Spleen (tissue), 11 donors: ENCODE data around the gene OR51E2. TPM values are rescaled to one million over a fixed set of nuclear protein-coding genes. Genes with fewer than 3 reads are reported as not detected.

Source experiments
- DNase-seq: peaks from one replicate; pipeline ENCODE4 v3.0.0-alpha.2; 2020
- H3K27ac ChIP-seq, 8 donors: fragments of 200-600 bp; sonication (generic) in 7 of 8; 1 replicate in 4 of 8; 2 replicates in 4 of 8; pipeline versions ENCODE4 v1.5.0 to v1.8.0; 2016 to 2021; ENCODE audit warnings: inconsistent platforms in 4 of 8, mild to moderate bottlenecking in 4 of 8, moderate library complexity in 1 of 8
- H3K27me3 ChIP-seq, 7 donors: fragments of 200-600 bp; sonication (generic) in 6 of 7; replicated peaks in 1 of 7; 1 replicate in 4 of 7; 2 replicates in 3 of 7; pipeline versions ENCODE4 v1.5.0 to v1.8.0; 2016 to 2021; ENCODE audit warnings: inconsistent platforms in 3 of 7, mild to moderate bottlenecking in 1 of 7
- H3K36me3 ChIP-seq, 6 donors: fragments of 200-600 bp; sonication (generic) in 5 of 6; 1 replicate in 4 of 6; 2 replicates in 2 of 6; pipeline versions ENCODE4 v1.5.0 to v1.8.0; 2016 to 2021; ENCODE audit warnings: inconsistent platforms in 2 of 6
- H3K4me1 ChIP-seq, 6 donors: fragments of 200-600 bp; sonication (generic) in 5 of 6; 1 replicate in 3 of 6; 2 replicates in 3 of 6; pipeline versions ENCODE4 v1.5.0 to v1.8.0; 2016 to 2021; ENCODE audit warnings: inconsistent platforms in 3 of 6
- H3K4me3 ChIP-seq, 8 donors: fragments of 200-600 bp; sonication (generic) in 7 of 8; 1 replicate in 4 of 8; 2 replicates in 4 of 8; pipeline versions ENCODE4 v1.5.0 to v1.8.0; 2016 to 2021; ENCODE audit warnings: inconsistent platforms in 4 of 8, mild to moderate bottlenecking in 4 of 8, moderate library complexity in 2 of 8
- H3K9me3 ChIP-seq, 8 donors: fragments of 200-600 bp; sonication (generic) in 7 of 8; 1 replicate in 4 of 8; 2 replicates in 4 of 8; pipeline versions ENCODE4 v1.5.0 to v1.8.0; 2016 to 2021; ENCODE audit warnings: inconsistent platforms in 4 of 8
- CTCF ChIP-seq, 11 experiments: fragments of 200-600 bp in 7 of 11; fragments of 450-650 bp in 4 of 11; sonication (generic) in 4 of 11; IDR thresholded peaks in 8 of 11; conservative IDR thresholded peaks in 3 of 11; 1 replicate in 7 of 11; 2 replicates in 4 of 11; pipeline versions ENCODE4 v1.4.0 to v1.8.0; 2016 to 2021; ENCODE audit warnings: antibody characterized with exemption in 11 of 11, inconsistent platforms in 4 of 11, mild to moderate bottlenecking in 1 of 11
- POLR2A ChIP-seq, 3 donors: fragments of 450-650 bp; IDR thresholded peaks; one replicate each; pipeline ENCODE4 v1.5.1; 2017; ENCODE audit warnings: antibody characterized with exemption in 3 of 3, mild to moderate bottlenecking in 1 of 3
- POLR2AphosphoS5 ChIP-seq, 3 donors: sonication (generic); formaldehyde crosslinking; IDR thresholded peaks; one replicate each; pipeline ENCODE4 v1.5.1; 2017; ENCODE audit warnings: antibody characterized with exemption in 3 of 3
- WGBS, 5 donors: extraction: QIAGEN DNeasy Blood & Tissue Kit in 3 of 5; methylation state at CpG; one replicate each; pipeline versions ENCODE4 v1.1.5 to v1.1.7; 2013 to 2018; 5-methylcytosine and 5-hydroxymethylcytosine counted together
- intact Hi-C: fragments of 100-400 bp; cut with DNase I; formaldehyde crosslinking; loops from one replicate; pipeline ENCODE4 v1.15.0; 2023; ENCODE audit warnings: low total_unique reads
- polyA plus RNA-seq, 3 donors: library from polyadenylated mRNA; stranded (reverse); fragments of 200-250 nt; gene quantifications; one replicate each; pipeline ENCODE4 v1.2.1, GENCODE V29; 2013
- total RNA-seq, 7 donors: library from RNA; depleted of rRNA in 3 of 7; stranded (reverse); fragments of >200 nt in 3 of 7; fragmentation: NEBNext Ultra II Directional in 4 of 7; extraction: Animal tissue kit (Norgen Biotek cat#: 25700) in 4 of 7; gene quantifications; one replicate each; pipeline versions ENCODE4 v1.1.0 to v1.2.1, GENCODE V29; 2016 to 2021
- donor health status: healthy with polysubstance abuse.
- donor health status: DM: no; HTN: no; CAD: no; lungs with moderate emphysema.
- donor health status: DM: no; HTN: no; CAD: no.
- donor health status: Bipolar disorder and iron deficiency.
- donor health status: healthy.
- donor health status: DM: no; HTN: no; CAD: no.
- donor health status: DM: yes; HTN: yes; CAD: no.

OR51E2 gene
- total and polyA plus RNA-seq, 10 donors: 0.05 to 0.09 TPM; not detected in 8

- WGBS, 5 donors: 70 to 84% (median 80%) methylated on average over 4 of the region's 4 CpGs
- Histone ChIP-seq H3K27ac (no peak overlapping the region), H3K27me3 (peaks cover 0 to 11% (median 0%) of the 10 kb centered on the region in 7 donors), H3K36me3 (no peaks in the 10 kb centered on the region), H3K4me3 (no peak overlapping the region), H3K4me1 (no peaks in the 10 kb centered on the region), H3K9me3 (no peaks in the 10 kb centered on the region)
- intact Hi-C loops: loop anchor here (10.0 kb wide), 1 partner anchor 367 kb away; no protein-coding TSS in a partner anchor
- DNase-seq: no peak
- TF ChIP-seq POLR2AphosphoS5 (IDR thresholded peaks at IDR 0.05) (no peak), POLR2A (IDR thresholded peaks at IDR 0.05) (no peak), CTCF (IDR thresholded peaks at IDR 0.05 in 8 of 11, conservative IDR thresholded peaks at IDR 0.05 in 3 of 11) (no peak)
Observed at GRCh38 chr11:4647766-4648165, 49.9 kb downstream of the OR51E2 start.

GRCh38 chr11:4645974-4646373 lies 51.7 kb downstream of the OR51E2 start:
- H3K4me1 ChIP-seq: no peaks in the 10 kb centered on the region
- peaks cover 0 to 17% (median 0%) of the 10 kb centered on the region in 7 donors for H3K27me3 ChIP-seq
- 74 to 92% (median 79%) methylated on average over 2 of the region's 2 CpGs for WGBS, 5 donors
- no peak for DNase-seq
- no peak overlapping the region for H3K27ac ChIP-seq
- no peaks in the 10 kb centered on the region for H3K9me3 ChIP-seq
- intact Hi-C loops: loop anchor here (10.0 kb wide), 1 partner anchor 369 kb away; no protein-coding TSS in a partner anchor
- H3K36me3 ChIP-seq: no peaks in the 10 kb centered on the region
- no peak overlapping the region for H3K4me3 ChIP-seq
- TF ChIP-seq POLR2A (IDR thresholded peaks at IDR 0.05): no peak
- TF ChIP-seq CTCF (IDR thresholded peaks at IDR 0.05 in 8 of 11, conservative IDR thresholded peaks at IDR 0.05 in 3 of 11): no peak
- TF ChIP-seq POLR2AphosphoS5 (IDR thresholded peaks at IDR 0.05): no peak

GRCh38 chr11:4644233-4644632 lies 53.4 kb downstream of the OR51E2 start:
- intact Hi-C loops: loop anchor here (10.0 kb wide), 1 partner anchor 371 kb away; no protein-coding TSS in a partner anchor
- 62 to 79% (median 71%) methylated on average over 4 of the region's 4 CpGs for WGBS, 5 donors
- Histone ChIP-seq H3K27me3 (peaks cover 0 to 17% (median 0%) of the 10 kb centered on the region in 7 donors), H3K4me1 (no peaks in the 10 kb centered on the region), H3K4me3 (no peak overlapping the region), H3K36me3 (no peaks in the 10 kb centered on the region), H3K27ac (no peak overlapping the region), H3K9me3 (no peaks in the 10 kb centered on the region)
- TF ChIP-seq POLR2A (IDR thresholded peaks at IDR 0.05): no peak
- no peak for DNase-seq

- DNase-seq: no peak
- Histone ChIP-seq H3K36me3 (no peaks in the 10 kb centered on the region), H3K9me3 (no peaks in the 10 kb centered on the region), H3K4me1 (no peaks in the 10 kb centered on the region), H3K27me3 (peaks cover 0 to 17% (median 0%) of the 10 kb centered on the region in 7 donors), H3K27ac (no peak within 1 kb of the TSS), H3K4me3 (no peak within 1 kb of the TSS)
- TF ChIP-seq CTCF (IDR thresholded peaks at IDR 0.05 in 8 of 11, conservative IDR thresholded peaks at IDR 0.05 in 3 of 11): no peak
- intact Hi-C loops: loop anchor here (10.0 kb wide), 1 partner anchor 371 kb away; no protein-coding TSS in a partner anchor
- 69 to 93% (median 82%) methylated on average over 3 of the region's 3 CpGs for WGBS, 5 donors
Observed at GRCh38 chr11:4643682-4644081, 54.0 kb downstream of the OR51E2 start, which contains the start of gene OR51E1. OR51E1 (plus strand) TSS chr11:4643982; CDS start chr11:4652527, 8,545 bp downstream.
